ENCODE measurements around the gene KRTAP5-4. TPM values are rescaled to one million over a fixed set of nuclear protein-coding genes. Genes with fewer than 3 reads are reported as not detected.
A peak's percentile ranks its signal among the peaks of the same experiment; 100 is the strongest.

The KRTAP5-4 gene
- total RNA-seq, 1 donor = not detected

GRCh38 chr11:1659506-1659905 lies 37.6 kb upstream of the KRTAP5-4 start:
- Histone ChIP-seq H4K20me1 (ENCODE audit: insufficient read depth, low read length) (no peaks in the 10 kb centered on the region), H3K4me1 (ENCODE audit: insufficient read depth, low read length) (no peaks in the 10 kb centered on the region), H3K27ac (ENCODE audit: low read depth, low read length) (no peak overlapping the region), H3K9me3 (ENCODE audit: low read depth, low read length) (no peaks in the 10 kb centered on the region), H3K36me3 (ENCODE audit: insufficient read depth, low read length) (no peaks in the 10 kb centered on the region), H3K79me2 (ENCODE audit: insufficient read depth, low read length) (no peaks in the 10 kb centered on the region), H2AFZ (ENCODE audit: low read length) (no peak overlapping the region), H3K4me3 (ENCODE audit: insufficient read depth, low read length) (no peak overlapping the region), H3K4me2 (ENCODE audit: insufficient read depth, low read length) (no peak overlapping the region), H3K27me3 (ENCODE audit: insufficient read depth, low read length) (peaks cover 14% of the 10 kb centered on the region)
- TF ChIP-seq CTCF (IDR thresholded peaks at IDR 0.05; ENCODE audit: extremely low read depth, low read depth, low read length) = no peak
- DNase-seq (ENCODE audit: insufficient read length, low spot score, missing footprints) = peak; percentile 41

GRCh38 chr11:1656670-1657069 lies 34.7 kb upstream of the KRTAP5-4 start:
- no peaks in the 10 kb centered on the region for H3K36me3 ChIP-seq (ENCODE audit: insufficient read depth, low read length)

GRCh38 chr11:1656061-1656441 lies 34.1 kb upstream of the KRTAP5-4 start:
- H4K20me1 ChIP-seq (ENCODE audit: insufficient read depth, low read length) = no peaks in the 10 kb centered on the region
- TF ChIP-seq CTCF (IDR thresholded peaks at IDR 0.05; ENCODE audit: extremely low read depth, low read depth, low read length) = no peak
- no peaks in the 10 kb centered on the region for H3K4me1 ChIP-seq (ENCODE audit: insufficient read depth, low read length)
- H3K4me2 ChIP-seq (ENCODE audit: insufficient read depth, low read length) = no peak overlapping the region
- H2AFZ ChIP-seq (ENCODE audit: low read length) = no peak overlapping the region
- peaks cover 33% of the 10 kb centered on the region for H3K27me3 ChIP-seq (ENCODE audit: insufficient read depth, low read length)
- no peaks in the 10 kb centered on the region for H3K9me3 ChIP-seq (ENCODE audit: low read depth, low read length)
- no peaks in the 10 kb centered on the region for H3K36me3 ChIP-seq (ENCODE audit: insufficient read depth, low read length)
- no peak overlapping the region for H3K4me3 ChIP-seq (ENCODE audit: insufficient read depth, low read length)
- no peak overlapping the region for H3K27ac ChIP-seq (ENCODE audit: low read depth, low read length)
- H3K79me2 ChIP-seq (ENCODE audit: insufficient read depth, low read length) = no peaks in the 10 kb centered on the region
- peak; percentile 62 for DNase-seq (ENCODE audit: insufficient read length, low spot score, missing footprints)

More at GRCh38 chr11:1656670-1657069, 34.7 kb upstream of the KRTAP5-4 start:
- DNase-seq (ENCODE audit: insufficient read length, low spot score, missing footprints) = peak; percentile 71
- no peak overlapping the region for H2AFZ ChIP-seq (ENCODE audit: low read length)
- H3K27ac ChIP-seq (ENCODE audit: low read depth, low read length) = no peak overlapping the region
- H3K9me3 ChIP-seq (ENCODE audit: low read depth, low read length) = no peaks in the 10 kb centered on the region
- TF ChIP-seq CTCF (IDR thresholded peaks at IDR 0.05; ENCODE audit: extremely low read depth, low read depth, low read length) = no peak
- H3K4me2 ChIP-seq (ENCODE audit: insufficient read depth, low read length) = no peak overlapping the region
- H3K27me3 ChIP-seq (ENCODE audit: insufficient read depth, low read length) = peaks cover 32% of the 10 kb centered on the region
- H3K79me2 ChIP-seq (ENCODE audit: insufficient read depth, low read length) = no peaks in the 10 kb centered on the region
- H4K20me1 ChIP-seq (ENCODE audit: insufficient read depth, low read length) = no peaks in the 10 kb centered on the region
- H3K4me3 ChIP-seq (ENCODE audit: insufficient read depth, low read length) = no peak overlapping the region
- H3K4me1 ChIP-seq (ENCODE audit: insufficient read depth, low read length) = no peaks in the 10 kb centered on the region

- H3K27me3 ChIP-seq (ENCODE audit: insufficient read depth, low read length) = peaks cover 34% of the 10 kb centered on the region
- no peaks in the 10 kb centered on the region for H3K9me3 ChIP-seq (ENCODE audit: low read depth, low read length)
- TF ChIP-seq CTCF (IDR thresholded peaks at IDR 0.05; ENCODE audit: extremely low read depth, low read depth, low read length) = no peak
- peak; percentile 73 for DNase-seq (ENCODE audit: insufficient read length, low spot score, missing footprints)
- no peak overlapping the region for H2AFZ ChIP-seq (ENCODE audit: low read length)
- H3K36me3 ChIP-seq (ENCODE audit: insufficient read depth, low read length) = no peaks in the 10 kb centered on the region
- H3K27ac ChIP-seq (ENCODE audit: low read depth, low read length) = no peak overlapping the region
- no peaks in the 10 kb centered on the region for H3K4me1 ChIP-seq (ENCODE audit: insufficient read depth, low read length)
- no peaks in the 10 kb centered on the region for H3K79me2 ChIP-seq (ENCODE audit: insufficient read depth, low read length)
- H3K4me3 ChIP-seq (ENCODE audit: insufficient read depth, low read length) = no peak overlapping the region
- no peak overlapping the region for H3K4me2 ChIP-seq (ENCODE audit: insufficient read depth, low read length)
- no peaks in the 10 kb centered on the region for H4K20me1 ChIP-seq (ENCODE audit: insufficient read depth, low read length)
Measured at GRCh38 chr11:1655168-1656060, 33.5 kb upstream of the KRTAP5-4 start.

Data from osteoblast (primary cell).